GM18498 (cell line): ENCODE measurements around the gene COMMD4.
"Not testable (repeated sequence)": the region's sequence is repeated elsewhere in the genome, so short reads cannot be mapped to it uniquely, and the experiment has no call there.

ENCODE experiments used
- ATAC-seq: cut with Tn5 transposase; IDR thresholded peaks from one replicate; pipeline ENCODE4 v1.9.1; 2021; ENCODE audit warnings: mild to moderate bottlenecking, moderate library complexity; ENCODE audit not compliant: unreplicated experiment

The COMMD4 gene

GRCh38 chr15:75329571-75329970, 6.3 kb upstream of the COMMD4 start:
- ATAC-seq, result no peak

GRCh38 chr15:75332093-75332492, 3.8 kb upstream of the COMMD4 start:
- ATAC-seq, result not testable (repeated sequence)

GRCh38 chr15:75333654-75334419, 2.0 kb upstream of the COMMD4 start:
- ATAC-seq, result peak; percentile 51

- ATAC-seq, result no peak
Measured at GRCh38 chr15:75335313-75335704, 554 bp upstream of the COMMD4 start.

- no peak for ATAC-seq
Measured at GRCh38 chr15:75338661-75339240, 2.9 kb downstream of the COMMD4 start.

- ATAC-seq, result no peak
Measured at GRCh38 chr15:75339531-75340240, 3.8 kb downstream of the COMMD4 start.

- no peak for ATAC-seq
Measured at GRCh38 chr15:75342221-75342620, 6.4 kb downstream of the COMMD4 start.

GRCh38 chr15:75343953-75344352, 8.1 kb downstream of the COMMD4 start:
- ATAC-seq, result not testable (repeated sequence)

GRCh38 chr15:75346796-75347221, 10.9 kb downstream of the COMMD4 start, which contains the start of gene NEIL1:
Gene NEIL1 (plus strand): TSS chr15:75347039. CDS start chr15:75348906, 1,867 bp downstream.
- peak; percentile 10 for ATAC-seq

- ATAC-seq, result peak; percentile 50
Measured at GRCh38 chr15:75347222-75348033, 11.6 kb downstream of the COMMD4 start.

- peak; percentile 15 for ATAC-seq
Measured at GRCh38 chr15:75348034-75348561, 12.2 kb downstream of the COMMD4 start.

GRCh38 chr15:75348562-75349350, 12.9 kb downstream of the COMMD4 start:
- ATAC-seq, result no peak

GRCh38 chr15:75349351-75349669, 13.4 kb downstream of the COMMD4 start:
- not testable (repeated sequence) for ATAC-seq

GRCh38 chr15:75349851-75350588, 14.2 kb downstream of the COMMD4 start:
- no peak for ATAC-seq

GRCh38 chr15:75350601-75351361, 14.9 kb downstream of the COMMD4 start:
- ATAC-seq, result no peak

- no peak for ATAC-seq
Measured at GRCh38 chr15:75352186-75353080, 16.6 kb downstream of the COMMD4 start.

GRCh38 chr15:75353604-75354003, 17.7 kb downstream of the COMMD4 start:
- ATAC-seq, result no peak

- ATAC-seq, result no peak
Measured at GRCh38 chr15:75354454-75354853, 18.6 kb downstream of the COMMD4 start.
